GM06990 (cell line): ENCODE data around the gene OTOP3.

ENCODE experiments used
- DNase-seq: peaks from one replicate; pipeline ENCODE4 v3.0.0-alpha.2; 2011; ENCODE audit not compliant: insufficient read length; ENCODE audit errors: extremely low read depth
- H3K27me3 ChIP-seq: replicated peaks from 2 replicates; pipeline ENCODE4 v1.6.0; 2011; ENCODE audit warnings: low read length; ENCODE audit not compliant: control insufficient read depth, insufficient read depth
- H3K36me3 ChIP-seq: 2 replicates; pipeline ENCODE4 v1.5.1; 2011; ENCODE audit warnings: low read length; ENCODE audit not compliant: control insufficient read depth, insufficient read depth
- H3K4me3 ChIP-seq: replicated peaks from 2 replicates; pipeline ENCODE4 v1.5.1; 2011; ENCODE audit warnings: low read depth, mild to moderate bottlenecking, control low read depth, low read length
- TF ChIP-seq, protein P1 (sequence below): IDR thresholded peaks from 2 replicates; pipeline ENCODE4 v1.5.1; 2011; ENCODE audit warnings: low read length, control low read depth, mild to moderate bottlenecking, inconsistent platforms; ENCODE audit not compliant: insufficient read depth, poor library complexity, severe bottlenecking

The OTOP3 gene

DNA sequence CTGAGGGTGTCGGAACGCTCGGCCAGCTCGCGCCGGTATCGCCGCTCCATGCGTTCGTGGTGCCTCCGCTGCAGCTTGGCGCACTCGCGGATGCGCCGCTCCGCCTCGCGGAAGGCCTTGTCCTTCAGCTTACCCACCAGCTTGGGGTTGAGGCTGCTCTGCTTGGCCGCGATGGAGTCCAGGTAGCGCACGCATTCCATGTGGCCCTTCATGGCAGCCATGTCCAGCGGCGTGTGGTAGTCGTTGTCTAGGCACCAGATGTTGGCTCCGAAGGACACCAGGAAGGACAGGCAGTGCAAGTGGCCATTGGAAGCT, 15.4 kb upstream of the OTOP3 start:
- Histone ChIP-seq H3K36me3 (no peaks in the 10 kb centered on the region), H3K4me3 (no peak overlapping the region), H3K27me3 (no peaks in the 10 kb centered on the region; the same call in 1 of the 2 replicates)
- TF ChIP-seq, protein P1, sequence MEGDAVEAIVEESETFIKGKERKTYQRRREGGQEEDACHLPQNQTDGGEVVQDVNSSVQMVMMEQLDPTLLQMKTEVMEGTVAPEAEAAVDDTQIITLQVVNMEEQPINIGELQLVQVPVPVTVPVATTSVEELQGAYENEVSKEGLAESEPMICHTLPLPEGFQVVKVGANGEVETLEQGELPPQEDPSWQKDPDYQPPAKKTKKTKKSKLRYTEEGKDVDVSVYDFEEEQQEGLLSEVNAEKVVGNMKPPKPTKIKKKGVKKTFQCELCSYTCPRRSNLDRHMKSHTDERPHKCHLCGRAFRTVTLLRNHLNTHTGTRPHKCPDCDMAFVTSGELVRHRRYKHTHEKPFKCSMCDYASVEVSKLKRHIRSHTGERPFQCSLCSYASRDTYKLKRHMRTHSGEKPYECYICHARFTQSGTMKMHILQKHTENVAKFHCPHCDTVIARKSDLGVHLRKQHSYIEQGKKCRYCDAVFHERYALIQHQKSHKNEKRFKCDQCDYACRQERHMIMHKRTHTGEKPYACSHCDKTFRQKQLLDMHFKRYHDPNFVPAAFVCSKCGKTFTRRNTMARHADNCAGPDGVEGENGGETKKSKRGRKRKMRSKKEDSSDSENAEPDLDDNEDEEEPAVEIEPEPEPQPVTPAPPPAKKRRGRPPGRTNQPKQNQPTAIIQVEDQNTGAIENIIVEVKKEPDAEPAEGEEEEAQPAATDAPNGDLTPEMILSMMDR = no peak
- DNase-seq = no peak

DNA sequence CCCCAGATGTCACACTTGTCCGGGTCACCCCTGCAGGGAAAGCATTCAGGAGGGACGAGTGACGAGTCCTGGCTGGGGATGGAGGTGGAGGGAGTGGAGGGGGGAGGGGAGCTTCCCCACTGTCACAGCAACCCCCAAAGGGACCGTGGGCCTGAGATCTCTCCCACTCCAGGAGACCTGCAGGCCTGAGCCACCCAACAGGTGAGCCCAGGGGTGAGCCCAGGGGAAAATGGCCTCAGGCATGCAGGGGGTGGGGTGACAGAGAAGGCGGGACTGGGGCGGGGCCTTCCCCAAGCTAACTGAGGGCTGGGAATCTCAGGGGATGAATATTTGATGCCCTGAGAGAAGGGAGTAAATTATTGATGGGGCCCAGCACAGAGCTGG, 15.1 kb upstream of the OTOP3 start:
- TF ChIP-seq, protein P1 = no peak
- H3K36me3 ChIP-seq = no peaks in the 10 kb centered on the region
- no peaks in the 10 kb centered on the region; the same call in 1 of the 2 replicates for H3K27me3 ChIP-seq
- no peak overlapping the region for H3K4me3 ChIP-seq
- DNase-seq = no peak

DNA sequence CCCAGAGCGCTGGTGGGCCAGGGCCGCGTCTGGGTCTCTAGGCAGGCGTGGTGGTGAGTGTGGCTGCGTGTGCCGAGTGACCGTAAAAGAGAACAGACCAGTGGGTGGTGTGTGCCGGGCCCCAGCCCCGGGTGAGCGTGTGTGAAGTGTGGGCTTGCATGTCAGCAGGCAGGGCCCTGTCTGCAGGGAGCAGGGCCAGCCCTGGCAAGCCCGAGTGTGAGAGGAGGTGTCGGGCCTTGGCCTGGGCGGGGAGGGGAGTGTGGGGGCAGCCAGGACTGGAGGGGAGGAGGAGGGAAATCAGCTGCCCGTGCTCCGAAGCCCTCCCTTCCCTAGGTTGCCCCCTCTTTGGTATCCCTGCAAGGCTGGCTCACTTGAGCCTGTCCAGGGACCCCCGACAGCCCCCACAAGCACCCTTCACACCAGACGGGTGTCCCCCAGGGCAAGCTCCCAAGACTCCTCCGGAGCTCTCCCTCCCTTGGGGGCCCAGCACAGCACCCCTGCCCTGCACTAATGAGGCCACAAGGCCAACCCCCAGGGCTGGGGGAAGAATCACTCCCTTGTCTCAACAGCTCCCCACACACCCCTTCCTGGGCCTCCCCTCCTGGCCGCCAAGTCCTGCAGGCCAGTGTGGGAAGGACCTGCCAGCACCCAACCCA, 14.5 kb upstream of the OTOP3 start:
- no peak for DNase-seq
- Histone ChIP-seq H3K36me3 (no peaks in the 10 kb centered on the region), H3K4me3 (no peak overlapping the region), H3K27me3 (no peaks in the 10 kb centered on the region; the same call in 1 of the 2 replicates)
- TF ChIP-seq, protein P1 = no peak

DNA sequence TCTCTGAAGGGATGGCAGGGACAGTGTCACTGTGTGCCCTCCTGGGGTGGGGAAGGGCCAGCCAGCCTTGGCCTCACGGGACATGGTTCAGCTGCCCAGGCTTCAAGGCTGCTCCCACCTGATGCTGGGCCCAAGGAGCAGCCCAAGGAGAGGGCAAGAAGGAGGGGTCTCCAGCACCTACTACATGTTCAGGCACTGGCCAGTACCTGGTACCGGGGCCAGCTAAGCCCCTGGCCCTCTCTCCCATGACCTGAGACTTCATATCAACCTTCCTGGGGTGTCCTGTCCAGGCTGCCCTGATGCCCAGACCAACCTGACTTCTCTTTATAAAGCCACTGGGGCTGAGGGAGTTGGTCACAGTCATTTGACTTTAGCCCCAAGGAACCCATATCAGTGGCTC, 13.9 kb upstream of the OTOP3 start:
- no peak for DNase-seq
- TF ChIP-seq, protein P1 = no peak
- Histone ChIP-seq H3K36me3 (no peaks in the 10 kb centered on the region), H3K4me3 (no peak overlapping the region), H3K27me3 (no peaks in the 10 kb centered on the region; the same call in 1 of the 2 replicates)

DNA sequence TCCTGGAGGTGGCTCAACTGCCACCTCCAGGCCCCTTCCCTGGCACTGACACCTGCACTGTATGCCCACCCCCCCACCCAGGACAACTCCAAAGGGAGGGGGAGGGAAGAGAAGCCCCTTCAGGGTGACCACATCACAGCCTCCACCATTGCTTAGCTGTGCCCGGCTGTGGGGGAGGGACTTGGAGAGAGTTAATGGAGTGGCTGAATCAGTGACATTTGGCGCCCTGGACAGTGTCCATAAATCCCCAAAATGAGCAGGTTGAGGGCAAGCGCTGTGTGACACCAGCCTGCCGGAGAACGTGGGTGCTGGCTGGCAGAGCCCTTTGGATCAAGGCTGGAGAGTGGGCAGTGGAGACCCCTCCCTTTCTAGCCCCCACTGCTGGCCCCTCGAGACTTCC, 13.5 kb upstream of the OTOP3 start:
- no peaks in the 10 kb centered on the region; the same call in 1 of the 2 replicates for H3K27me3 ChIP-seq
- no peaks in the 10 kb centered on the region for H3K36me3 ChIP-seq
- TF ChIP-seq, protein P1 = no peak
- no peak for DNase-seq
- no peak overlapping the region for H3K4me3 ChIP-seq
